Mesenchymal stem cell (in vitro differentiated cells and primary cell): ENCODE measurements around the gene SDHAF1.

Experiments
- DNase-seq: peaks from one replicate; pipeline ENCODE4 v3.0.0-alpha.2; 2013
- H2AFZ ChIP-seq: one replicate; pipeline ENCODE4 v1.6.1; 2013; ENCODE audit warnings: low read depth, mild to moderate bottlenecking, control low read depth, inconsistent platforms, low read length, moderate library complexity
- H2AK5ac ChIP-seq: 2 replicates; pipeline ENCODE4 v1.6.1; 2013; ENCODE audit warnings: low read length, moderate library complexity, mild to moderate bottlenecking, inconsistent platforms; ENCODE audit not compliant: severe bottlenecking
- H2BK120ac ChIP-seq: one replicate; pipeline ENCODE4 v1.6.1; 2013; ENCODE audit warnings: low read depth, mild to moderate bottlenecking, inconsistent platforms, low read length, moderate library complexity
- H2BK12ac ChIP-seq, 2 experiments: one replicate each; pipeline ENCODE4 v1.6.1; 2013; ENCODE audit warnings: inconsistent platforms in 2 of 2, low read length in 2 of 2, mild to moderate bottlenecking in 2 of 2, moderate library complexity in 2 of 2, control low read depth in 1 of 2
- H2BK15ac ChIP-seq: one replicate; pipeline ENCODE4 v1.6.1; 2013; ENCODE audit warnings: mild to moderate bottlenecking, low read depth, inconsistent platforms; ENCODE audit not compliant: poor library complexity, severe bottlenecking
- H2BK5ac ChIP-seq: 2 replicates; pipeline ENCODE4 v1.6.1; 2013; ENCODE audit warnings: low read depth, mild to moderate bottlenecking, low read length, control low read depth, inconsistent platforms; ENCODE audit not compliant: poor library complexity, severe bottlenecking
- H3K14ac ChIP-seq, 2 experiments: one replicate each; pipeline ENCODE4 v1.6.1; 2013; ENCODE audit warnings: inconsistent platforms in 2 of 2, low read length in 2 of 2, control low read depth in 1 of 2, mild to moderate bottlenecking in 1 of 2, moderate library complexity in 1 of 2
- H3K18ac ChIP-seq, 2 experiments: one replicate each; pipeline ENCODE4 v1.6.1; 2013; ENCODE audit warnings: inconsistent platforms in 2 of 2, low read length in 2 of 2, control low read depth in 1 of 2, low read depth in 1 of 2, mild to moderate bottlenecking in 1 of 2
- H3K23ac ChIP-seq, 2 experiments: one replicate each; pipeline ENCODE4 v1.6.1; 2013; ENCODE audit warnings: inconsistent platforms in 2 of 2, low read length in 2 of 2, mild to moderate bottlenecking in 2 of 2, moderate library complexity in 2 of 2, control low read depth in 1 of 2
- H3K27ac ChIP-seq: 2 replicates; pipeline ENCODE4 v1.5.1; 2013; ENCODE audit warnings: mild to moderate bottlenecking, moderate library complexity, low read length, control low read depth, inconsistent platforms; ENCODE audit not compliant: poor library complexity, severe bottlenecking
- H3K27me3 ChIP-seq, 2 experiments: 2 replicates each; pipeline versions ENCODE4 v1.6.1 to v1.7.0; 2013; ENCODE audit warnings: low read length in 2 of 2, mild to moderate bottlenecking in 2 of 2, moderate library complexity in 2 of 2, control low read depth in 1 of 2, inconsistent platforms in 1 of 2; ENCODE audit not compliant: control insufficient read depth in 1 of 2, insufficient read depth in 1 of 2
- H3K36me3 ChIP-seq, 2 experiments: 2 replicates each; pipeline versions ENCODE4 v1.6.1 to v1.7.0; 2013; ENCODE audit warnings: low read length in 2 of 2, control low read depth in 1 of 2, inconsistent platforms in 1 of 2, low read depth in 1 of 2, mild to moderate bottlenecking in 1 of 2; ENCODE audit not compliant: insufficient read depth in 2 of 2, control insufficient read depth in 1 of 2
- H3K4ac ChIP-seq, 2 experiments: one replicate each; pipeline ENCODE4 v1.6.1; 2013; ENCODE audit warnings: inconsistent platforms in 2 of 2, low read length in 2 of 2, mild to moderate bottlenecking in 2 of 2, moderate library complexity in 2 of 2, control low read depth in 1 of 2, low read depth in 1 of 2
- H3K4me1 ChIP-seq: 2 replicates; pipeline ENCODE4 v1.6.1; 2013; ENCODE audit warnings: low read depth, low read length, control low read depth; ENCODE audit not compliant: control insufficient read depth, insufficient read depth
- H3K4me2 ChIP-seq: 2 replicates; pipeline ENCODE4 v1.6.1; 2013; ENCODE audit warnings: low read length, mild to moderate bottlenecking, inconsistent platforms; ENCODE audit not compliant: poor library complexity, severe bottlenecking
- H3K4me3 ChIP-seq, 2 experiments: 2 replicates each; pipeline versions ENCODE4 v1.5.1 to v1.7.0; 2013; ENCODE audit warnings: low read length in 2 of 2, mild to moderate bottlenecking in 2 of 2, control low read depth in 1 of 2, low read depth in 1 of 2; ENCODE audit not compliant: insufficient read depth in 1 of 2
- H3K79me1 ChIP-seq: replicated peaks from 2 replicates; pipeline ENCODE4 v1.6.1; 2013; ENCODE audit warnings: mild to moderate bottlenecking, control low read depth, low read length, inconsistent platforms; ENCODE audit not compliant: poor library complexity, severe bottlenecking
- H3K9ac ChIP-seq: 2 replicates; pipeline ENCODE4 v1.7.0; 2013; ENCODE audit warnings: mild to moderate bottlenecking, low read length, moderate library complexity
- H3K9me3 ChIP-seq: 2 replicates; pipeline ENCODE4 v1.7.0; 2013; ENCODE audit warnings: mild to moderate bottlenecking, low read length; ENCODE audit not compliant: control insufficient read depth
- H4K8ac ChIP-seq: one replicate; pipeline ENCODE4 v1.6.1; 2013; ENCODE audit warnings: inconsistent platforms, mild to moderate bottlenecking, low read length, moderate library complexity
- H4K91ac ChIP-seq: one replicate; pipeline ENCODE4 v1.6.1; 2013; ENCODE audit warnings: mild to moderate bottlenecking, low read length, inconsistent platforms
- WGBS: methylation state at CpG from one replicate; pipeline ENCODE4 v1.1.7; 2013; ENCODE audit warnings: mixed read lengths; 5-methylcytosine and 5-hydroxymethylcytosine counted together

Gene SDHAF1

GRCh38 chr19:35991731-35992450 lies 3.1 kb upstream of the SDHAF1 start:
- Histone ChIP-seq H3K27me3 (peaks cover 14 to 17% of the 10 kb centered on the region in 2 experiments), H3K4me2 (no peak overlapping the region), H3K79me1 (peaks cover 17% of the 10 kb centered on the region), H2BK15ac (no peak overlapping the region), H3K14ac (no peak overlapping the region), H2BK12ac (no peak overlapping the region), H4K8ac (no peak overlapping the region), H2AFZ (no peak overlapping the region), H3K9ac (no peak overlapping the region), H3K18ac (no peak overlapping the region), H3K9me3 (peaks cover 3% of the 10 kb centered on the region), H3K23ac (no peak overlapping the region), H3K4ac (no peak overlapping the region), H3K4me1 (peaks cover 22% of the 10 kb centered on the region), H4K91ac (no peak overlapping the region), H3K27ac (no peak overlapping the region), H3K36me3 (no peaks in the 10 kb centered on the region), H2AK5ac (no peak overlapping the region), H2BK120ac (no peak overlapping the region), H2BK5ac (no peak overlapping the region), H3K4me3 (no peak overlapping the region)
- DNase-seq, result no peak
- WGBS, result 80% methylated on average over 7 of the region's 7 CpGs

DNA sequence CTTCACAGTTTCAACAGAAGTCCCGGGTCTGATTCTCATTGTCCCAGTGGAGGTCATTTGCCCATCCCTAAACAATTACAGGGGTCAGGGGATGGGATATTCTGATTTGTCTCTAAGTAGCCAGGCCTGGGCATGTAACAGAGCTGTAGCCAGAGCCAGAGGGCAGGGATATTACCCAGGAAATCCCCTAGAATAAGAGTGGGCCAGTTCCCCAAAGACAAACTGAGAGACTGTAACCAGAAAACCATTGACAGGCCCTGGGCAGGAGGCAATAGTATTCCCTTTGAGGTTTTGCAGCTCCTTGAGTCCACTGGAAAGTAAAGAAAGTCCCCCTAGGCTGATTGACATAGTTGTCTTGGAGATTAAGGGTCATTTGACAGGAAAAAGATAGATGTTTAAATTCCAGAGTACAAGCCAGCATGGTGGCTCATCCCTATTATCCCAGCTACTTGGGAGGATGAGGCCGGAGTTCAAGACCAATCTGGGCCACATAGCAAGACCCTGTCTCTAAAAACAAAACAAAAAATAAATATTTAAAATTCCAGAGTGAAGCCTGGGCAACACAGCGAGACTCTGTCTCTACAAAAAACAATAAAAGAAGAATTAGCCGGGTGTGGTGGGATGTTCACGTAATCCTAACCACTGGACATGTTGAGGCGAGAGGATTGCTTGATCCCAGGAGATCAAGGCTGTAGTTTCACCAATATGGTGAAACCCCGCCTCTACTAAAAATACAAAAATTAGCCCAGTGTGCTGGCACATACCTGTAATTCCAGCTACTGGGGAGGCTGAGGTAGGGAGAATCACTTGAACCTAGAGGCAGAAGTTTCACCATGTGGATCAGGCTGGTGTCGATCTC lies 1.9 kb upstream of the SDHAF1 start:
- DNase-seq, result no peak
- WGBS, result 89% methylated on average over 6 of the region's 8 CpGs

GRCh38 chr19:35993923-35994598 lies 927 bp upstream of the SDHAF1 start:
- DNase-seq, result no peak
- no peak overlapping the region for H2BK5ac ChIP-seq
- H3K27me3 ChIP-seq, result peaks cover 0 to 5% of the 10 kb centered on the region in 2 experiments
- no peak overlapping the region for H2BK12ac ChIP-seq
- H3K18ac ChIP-seq, result no peak overlapping the region
- no peak overlapping the region for H2BK120ac ChIP-seq
- peaks cover 24% of the 10 kb centered on the region for H3K79me1 ChIP-seq
- no peak overlapping the region for H4K8ac ChIP-seq
- H3K14ac ChIP-seq, result no peak overlapping the region
- no peak overlapping the region for H3K4ac ChIP-seq
- no peak overlapping the region for H3K4me2 ChIP-seq
- H3K4me1 ChIP-seq, result peaks cover 15% of the 10 kb centered on the region
- peak overlapping the region; percentile 26 for H2BK15ac ChIP-seq
- peak overlapping the region; percentile 89 for H3K9ac ChIP-seq
- H3K23ac ChIP-seq, result no peak overlapping the region
- H3K27ac ChIP-seq, result no peak overlapping the region
- peak overlapping the region in 1 of 2 experiments; percentile 98 for H3K4me3 ChIP-seq
- peaks cover 8 to 15% of the 10 kb centered on the region in 2 experiments for H3K36me3 ChIP-seq
- H2AK5ac ChIP-seq, result no peak overlapping the region
- no peak overlapping the region for H2AFZ ChIP-seq
- WGBS, result 88% methylated on average over 49 of the region's 49 CpGs
- H3K9me3 ChIP-seq, result no peaks in the 10 kb centered on the region
- H4K91ac ChIP-seq, result no peak overlapping the region

More for the DNA sequence above, 1.9 kb upstream of the SDHAF1 start:
- H2AFZ ChIP-seq, result no peak overlapping the region
- H2BK15ac ChIP-seq, result no peak overlapping the region
- H3K18ac ChIP-seq, result no peak overlapping the region
- H3K4ac ChIP-seq, result no peak overlapping the region
- no peak overlapping the region for H2BK12ac ChIP-seq
- H3K23ac ChIP-seq, result no peak overlapping the region
- H4K8ac ChIP-seq, result no peak overlapping the region
- peaks cover 3% of the 10 kb centered on the region for H3K9me3 ChIP-seq
- no peak overlapping the region for H2BK120ac ChIP-seq
- H3K27me3 ChIP-seq, result peaks cover 5 to 8% of the 10 kb centered on the region in 2 experiments
- H3K4me3 ChIP-seq, result no peak overlapping the region
- H3K36me3 ChIP-seq, result peaks cover 4 to 7% of the 10 kb centered on the region in 2 experiments
- no peak overlapping the region for H3K27ac ChIP-seq
- no peak overlapping the region for H2BK5ac ChIP-seq
- H3K9ac ChIP-seq, result no peak overlapping the region
- peaks cover 15% of the 10 kb centered on the region for H3K4me1 ChIP-seq
- H2AK5ac ChIP-seq, result no peak overlapping the region
- H3K14ac ChIP-seq, result no peak overlapping the region
- no peak overlapping the region for H3K4me2 ChIP-seq
- peaks cover 20% of the 10 kb centered on the region for H3K79me1 ChIP-seq
- no peak overlapping the region for H4K91ac ChIP-seq

DNA sequence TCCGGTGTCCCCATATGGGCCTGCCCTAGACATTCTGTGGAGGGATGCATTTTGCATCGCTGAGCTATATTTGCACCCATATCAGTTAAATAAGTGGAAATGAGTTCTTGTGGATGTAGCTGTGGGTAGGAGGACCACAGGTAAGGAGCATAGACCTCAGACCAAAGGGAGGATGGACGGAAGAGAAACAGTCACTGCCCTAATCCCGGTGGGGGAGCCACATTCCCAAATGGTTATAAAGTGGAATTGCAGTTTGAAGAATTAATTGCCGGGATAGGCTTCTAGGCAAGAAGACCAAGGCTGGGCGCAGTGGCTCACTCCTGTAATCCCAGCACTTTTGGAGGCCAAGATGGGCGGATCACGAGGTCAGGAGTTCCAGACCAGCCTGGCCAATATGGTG lies 1.8 kb downstream of the SDHAF1 start:
- no peak for DNase-seq
- no peak overlapping the region for H3K18ac ChIP-seq
- no peak overlapping the region for H4K91ac ChIP-seq
- 93% methylated on average over 8 of the region's 8 CpGs for WGBS
- peaks cover 15% of the 10 kb centered on the region for H3K4me1 ChIP-seq
- H3K14ac ChIP-seq, result no peak overlapping the region
- no peak overlapping the region for H3K4ac ChIP-seq
- H2BK15ac ChIP-seq, result no peak overlapping the region
- no peak overlapping the region for H3K23ac ChIP-seq
- H2BK12ac ChIP-seq, result no peak overlapping the region
- H3K9ac ChIP-seq, result no peak overlapping the region
- no peaks in the 10 kb centered on the region for H3K27me3 ChIP-seq
- no peaks in the 10 kb centered on the region for H3K9me3 ChIP-seq
- peaks cover 18 to 24% of the 10 kb centered on the region in 2 experiments for H3K36me3 ChIP-seq
- no peak overlapping the region for H2AFZ ChIP-seq
- H4K8ac ChIP-seq, result no peak overlapping the region
- no peak overlapping the region for H2AK5ac ChIP-seq
- no peak overlapping the region for H3K27ac ChIP-seq
- no peak overlapping the region for H2BK120ac ChIP-seq
- H3K4me3 ChIP-seq, result peak overlapping the region in 1 of 2 experiments; percentile 98
- no peak overlapping the region for H2BK5ac ChIP-seq
- no peak overlapping the region for H3K4me2 ChIP-seq
- peaks cover 31% of the 10 kb centered on the region for H3K79me1 ChIP-seq
